HepG2 (cell line): ENCODE results near the gene PAN2. TPM values are rescaled to one million over a fixed set of nuclear protein-coding genes. Genes with fewer than 3 reads are reported as not detected.

ENCODE experiments used
- ATAC-seq: fragments of 200-7000 bp; cut with Tn5 transposase; 3 replicates; pipeline ENCODE4 v1.9.1; 2020; ENCODE audit warnings: mild to moderate bottlenecking, moderate library complexity
- BruUV-seq: library from RNA; stranded (reverse); fragments of 400-500 nt; replicated peaks from 2 replicates; lab custom pipeline; 2021; lab: Mats Ljungman, UMichigan
- CTCF ChIA-PET: fragments of 300-600 bp; formaldehyde crosslinking; extraction: SDS; loops from one replicate; lab custom pipeline; 2021; ENCODE audit warnings: low total read pairs, inconsistent platforms, low intra/inter-chr PET ratio; lab: Yijun Ruan, JAX
- POLR2A ChIA-PET: fragments of 350-600 bp; sonication (Branson Sonifier 250); formaldehyde crosslinking; loops from one replicate; lab custom pipeline; 2020; ENCODE audit warnings: antibody characterized with exemption, inconsistent platforms; lab: Yijun Ruan, JAX
- DNase-seq: peaks from one replicate; pipeline ENCODE4 v3.0.0-alpha.2; 2015; ENCODE audit warnings: low spot score
- FAIRE-seq: peaks from 3 replicates; lab custom pipeline; 2011; peaks lifted over from hg19 to GRCh38; lab: Jason Lieb, UNC
- H2AFZ ChIP-seq: one replicate; pipeline ENCODE4 v1.6.1; 2011; ENCODE audit warnings: low read length, inconsistent platforms
- H3K27ac ChIP-seq: fragments of 300-600 bp; 3 replicates; pipeline ENCODE4 v1.8.0; 2011; ENCODE audit warnings: mixed run types, mild to moderate bottlenecking, mixed read lengths, low read length, inconsistent platforms; ENCODE audit not compliant: insufficient read depth; ENCODE audit errors: extremely low read length
- H3K27me3 ChIP-seq, 2 experiments: fragments of 200-600 bp in 1 of 2; 2 replicates in 1 of 2; 3 replicates in 1 of 2; pipeline versions ENCODE4 v1.6.0 to v1.8.0; 2011; ENCODE audit warnings: low read length in 2 of 2, mild to moderate bottlenecking in 2 of 2, moderate library complexity in 2 of 2, inconsistent platforms in 1 of 2; ENCODE audit not compliant: insufficient read depth in 2 of 2, control insufficient read depth in 1 of 2
- H3K36me3 ChIP-seq, 2 experiments: fragments of 200-600 bp in 1 of 2; replicated peaks in 1 of 2; 2 replicates in 1 of 2; 3 replicates in 1 of 2; pipeline versions ENCODE4 v1.5.1 to v1.8.0; 2011; ENCODE audit warnings: low read length in 2 of 2, inconsistent platforms in 1 of 2; ENCODE audit not compliant: insufficient read depth in 2 of 2, control insufficient read depth in 1 of 2
- H3K4me1 ChIP-seq: 2 replicates; pipeline ENCODE4 v1.5.1; 2012; ENCODE audit warnings: low read length, inconsistent platforms; ENCODE audit not compliant: insufficient read depth
- H3K4me2 ChIP-seq: 2 replicates; pipeline ENCODE4 v1.6.0; 2011; ENCODE audit warnings: low read depth, low read length, inconsistent platforms
- H3K4me3 ChIP-seq, 3 experiments: fragments of 200-600 bp in 1 of 3; sonication (generic), shearing (Covaris generic) in 1 of 3; replicated peaks in 1 of 3; 2 replicates each; pipeline ENCODE4 v1.5.1; 2011 to 2016; ENCODE audit warnings: low read length in 3 of 3, inconsistent platforms in 2 of 3, low read depth in 2 of 3, mild to moderate bottlenecking in 2 of 3, control low read depth in 1 of 3, mixed read lengths in 1 of 3; ENCODE audit not compliant: insufficient read depth in 1 of 3
- H3K79me2 ChIP-seq: one replicate; pipeline ENCODE4 v1.6.1; 2011; ENCODE audit warnings: low read length, inconsistent platforms; ENCODE audit not compliant: insufficient read depth
- H3K9ac ChIP-seq: 2 replicates; pipeline ENCODE4 v1.6.0; 2011; ENCODE audit warnings: mild to moderate bottlenecking, low read depth, low read length, inconsistent platforms; ENCODE audit not compliant: insufficient read depth
- H3K9me3 ChIP-seq: 2 replicates; pipeline ENCODE4 v1.5.1; 2012; ENCODE audit warnings: mild to moderate bottlenecking, low read length
- H4K20me1 ChIP-seq: 2 replicates; pipeline ENCODE4 v1.6.0; 2011; ENCODE audit warnings: inconsistent platforms, mild to moderate bottlenecking, low read length, moderate library complexity; ENCODE audit not compliant: insufficient read depth
- ADNP ChIP-seq: sonication (generic); formaldehyde crosslinking; IDR thresholded peaks from 2 replicates; pipeline ENCODE4 v1.4.0; 2020; ENCODE audit warnings: missing genetic modification reagents
- CREM ChIP-seq, 2 experiments: sonication (generic) in 1 of 2; formaldehyde crosslinking in 1 of 2; IDR thresholded peaks; 2 replicates each; pipeline versions ENCODE4 v1.4.0 to v1.6.1; 2016 to 2020; ENCODE audit warnings: antibody characterized with exemption in 1 of 2, mild to moderate bottlenecking in 1 of 2, missing genetic modification reagents in 1 of 2
- DMAP1 ChIP-seq: IDR thresholded peaks from 2 replicates; pipeline ENCODE4 v1.6.1; 2016
- HBP1 ChIP-seq: IDR thresholded peaks from 2 replicates; pipeline ENCODE4 v1.6.1; 2016; ENCODE audit warnings: low read depth, control low read depth
- JDP2 ChIP-seq: sonication (generic); formaldehyde crosslinking; IDR thresholded peaks from 2 replicates; pipeline ENCODE4 v1.8.1; 2022; ENCODE audit warnings: missing genetic modification reagents, borderline replicate concordance
- KDM2A ChIP-seq: sonication (generic); formaldehyde crosslinking; IDR thresholded peaks from 2 replicates; pipeline ENCODE4 v1.4.0; 2020; ENCODE audit warnings: low read depth, missing genetic modification reagents, borderline replicate concordance
- KMT2A ChIP-seq: sonication (generic); formaldehyde crosslinking; IDR thresholded peaks from 2 replicates; pipeline ENCODE4 v1.4.0; 2020; ENCODE audit warnings: missing genetic modification reagents
- MEIS2 ChIP-seq: sonication (generic); formaldehyde crosslinking; IDR thresholded peaks from 2 replicates; pipeline ENCODE4 v1.9.0; 2021; ENCODE audit warnings: mild to moderate bottlenecking, missing genetic modification reagents
- NCOA2 ChIP-seq: sonication (generic); formaldehyde crosslinking; IDR thresholded peaks from 2 replicates; pipeline ENCODE4 v1.8.0; 2022; ENCODE audit warnings: inconsistent platforms
- NFE2L1 ChIP-seq: sonication (generic); formaldehyde crosslinking; IDR thresholded peaks from 2 replicates; pipeline ENCODE4 v1.4.0; 2020; ENCODE audit warnings: missing genetic modification reagents, mild to moderate bottlenecking, borderline replicate concordance
- PCBP1 ChIP-seq: fragments of 200-400 bp; formaldehyde crosslinking; IDR thresholded peaks from 2 replicates; pipeline ENCODE4 v1.6.1; 2017; ENCODE audit warnings: mild to moderate bottlenecking, low read depth, low read length, borderline replicate concordance
- SIX1 ChIP-seq: sonication (generic); formaldehyde crosslinking; IDR thresholded peaks from 2 replicates; pipeline ENCODE4 v1.4.0; 2020; ENCODE audit warnings: missing genetic modification reagents, borderline replicate concordance
- ZFP90 ChIP-seq: sonication (generic); formaldehyde crosslinking; IDR thresholded peaks from 2 replicates; pipeline ENCODE4 v1.8.0; 2022; ENCODE audit warnings: missing genetic modification reagents, mild to moderate bottlenecking, inconsistent platforms, borderline replicate concordance
- ZNF512B ChIP-seq: sonication (generic); formaldehyde crosslinking; IDR thresholded peaks from 2 replicates; pipeline ENCODE4 v1.5.1; 2020; ENCODE audit warnings: missing genetic modification reagents, mild to moderate bottlenecking, borderline replicate concordance
- ZNF800 ChIP-seq: sonication (generic); formaldehyde crosslinking; IDR thresholded peaks from 2 replicates; pipeline ENCODE4 v1.4.0; 2020; ENCODE audit warnings: missing genetic modification reagents
- WGBS: methylation state at CpG from one replicate; pipeline ENCODE4 v1.1.6; 2017; ENCODE audit warnings: low lambda C conversion rate; 5-methylcytosine and 5-hydroxymethylcytosine counted together
- in situ Hi-C: cut with HindIII; loops from 2 replicates; pipeline ENCODE4 v1.10.0; 2017; ENCODE audit warnings: low pct_unique_long_range_greater_than_20kb; ENCODE audit not compliant: extremely low pct_ligation_motif_present
- intact Hi-C: fragments of 100-400 bp; cut with micrococcal nuclease; formaldehyde crosslinking; loops from one replicate; pipeline ENCODE4 v1.10.0; 2022; ENCODE audit not compliant: unreplicated experiment
- polyA plus RNA-seq, 8 experiments: library from polyadenylated mRNA; depleted of rRNA in 3 of 8; stranded (reverse) in 7 of 8; unstranded in 1 of 8; fragments of >200 nt; fragmentation: Illumina TruSeq in 4 of 8; extraction: Trizol in 4 of 8; gene quantifications; 2 replicates each; pipeline versions ENCODE4 v1.2.1 to v1.2.3, GENCODE V29; 2011 to 2016; ENCODE audit warnings: low read depth in 4 of 8, missing spikeins in 1 of 8, mixed read lengths in 1 of 8; ENCODE audit not compliant: insufficient read depth in 1 of 8
- total RNA-seq, 5 experiments: library from RNA; depleted of rRNA; stranded (reverse); fragments of >200 nt; fragmentation: Illumina TruSeq; extraction: Trizol; gene quantifications; 2 replicates each; pipeline ENCODE4 v1.2.3, GENCODE V29; 2016; ENCODE audit warnings: low read depth in 1 of 5

Gene PAN2
- total and polyA plus RNA-seq, 2 of the 13 experiments (the other 11 are each of a cell fraction or from before 2014, with no cell fraction given): 27.2 to 61.1 TPM

GRCh38 chr12:56362130-56363059 is 28.6 kb upstream of the PAN2 start, which contains the start of gene APOF:
Gene APOF, minus strand, starts transcription at chr12:56362857. Its CDS starts 112 bp downstream, at chr12:56362745.
- WGBS: 44% methylated on average over 10 of the region's 10 CpGs
- no peaks in the 10 kb centered on the region for H3K9me3 ChIP-seq
- H4K20me1 ChIP-seq: no peaks in the 10 kb centered on the region
- peak within 1 kb of the TSS; percentile 62 for H3K9ac ChIP-seq
- CTCF ChIA-PET: no interaction called here
- in situ Hi-C loops: no loop called here
- H3K4me1 ChIP-seq: peaks cover 85% of the 10 kb centered on the region
- peaks cover 21% of the 10 kb centered on the region for H3K79me2 ChIP-seq
- H3K27ac ChIP-seq: peak within 1 kb of the TSS; percentile 83
- peak within 1 kb of the TSS; percentile 65 to 94 (median 83) for H3K4me3 ChIP-seq
- TSS peak; percentile 44 for BruUV-seq
- ATAC-seq: peak; percentile 55
- H3K36me3 ChIP-seq: no peaks in the 10 kb centered on the region
- peak; percentile 92 for DNase-seq
- peak; percentile 91 for FAIRE-seq
- H3K27me3 ChIP-seq: no peaks in the 10 kb centered on the region
- peak within 1 kb of the TSS; percentile 81 for H3K4me2 ChIP-seq
- POLR2A ChIA-PET: interaction anchor here (0.5 to 7.9 kb wide), 16 partner anchors 13 to 140 kb away, joined by 3 to 81 read pairs (median 4); partner anchors contain the start of genes CNPY2, GLS2, IL23A and PAN2
- intact Hi-C loops: loop anchor here (1.0 kb wide), 1 partner anchor 86 kb away; no protein-coding TSS in a partner anchor
- no peak within 1 kb of the TSS for H2AFZ ChIP-seq
- peak; percentile 63; the same call in 1 of the 2 replicates for TF ChIP-seq MEIS2
- TF ChIP-seq NFE2L1 (CRISPR knock-in tag): 0 out of 2 replicates have a peak, but pooled peaks have one; percentile 39
- no peak for TF ChIP-seq KDM2A (CRISPR knock-in tag)
- peak; percentile 45; the same call in 1 of the 2 replicates for TF ChIP-seq KMT2A (CRISPR knock-in tag)
- no peak for TF ChIP-seq JDP2
- TF ChIP-seq ZNF512B (CRISPR knock-in tag): no peak
- peak; percentile 74 for TF ChIP-seq NCOA2 (CRISPR knock-in tag)
- no peak for TF ChIP-seq PCBP1
- peak; percentile 69; the same call in 1 of the 2 replicates for TF ChIP-seq CREM (IDR thresholded peaks at IDR 0.05)
- no peak for TF ChIP-seq CREM (CRISPR knock-in tag; IDR thresholded peaks at IDR 0.05)
- TF ChIP-seq DMAP1 (CRISPR knock-in tag): peak; percentile 34; the same call in 1 of the 2 replicates
- no peak for TF ChIP-seq ADNP (CRISPR knock-in tag)
- no peak for TF ChIP-seq ZFP90 (CRISPR knock-in tag)
- TF ChIP-seq HBP1 (CRISPR knock-in tag): 0 out of 2 replicates have a peak, but pooled peaks have one; percentile 34
- peak; percentile 55; the same call in 1 of the 2 replicates for TF ChIP-seq SIX1 (CRISPR knock-in tag)
- TF ChIP-seq ZNF800 (CRISPR knock-in tag): no peak
